DMS153 (cell line): ENCODE results near the gene SIRT2.
"Not testable (repeated sequence)": the region's sequence is repeated elsewhere in the genome, so short reads cannot be mapped to it uniquely, and the experiment has no call there.

Experiments used
- DNase-seq: peaks from one replicate; lab custom pipeline; 2025; lab: John Stamatoyannopoulos, UW

The SIRT2 gene

GRCh38 chr19:38869160-38869835 lies 30.1 kb downstream of the SIRT2 start:
- DNase-seq: no peak

GRCh38 chr19:38868551-38868950 lies 30.9 kb downstream of the SIRT2 start:
- DNase-seq: no peak

GRCh38 chr19:38867171-38867780 lies 32.1 kb downstream of the SIRT2 start:
- DNase-seq: no peak

GRCh38 chr19:38862321-38863059 lies 36.9 kb downstream of the SIRT2 start:
- DNase-seq: peak; percentile 96

- DNase-seq: no peak
Measured at GRCh38 chr19:38861368-38861767, 38.0 kb downstream of the SIRT2 start.

GRCh38 chr19:38859631-38860204 lies 39.7 kb downstream of the SIRT2 start:
- not testable (repeated sequence) for DNase-seq

GRCh38 chr19:38856813-38857212 lies 42.6 kb downstream of the SIRT2 start:
- no peak for DNase-seq

- not testable (repeated sequence) for DNase-seq
Measured at GRCh38 chr19:38855751-38856150, 43.7 kb downstream of the SIRT2 start.

GRCh38 chr19:38854961-38855360 lies 44.5 kb downstream of the SIRT2 start:
- not testable (repeated sequence) for DNase-seq

- DNase-seq: no peak
Measured at GRCh38 chr19:38853214-38853613, 46.2 kb downstream of the SIRT2 start.

- DNase-seq: no peak
Measured at GRCh38 chr19:38852231-38853044, 47.0 kb downstream of the SIRT2 start.

GRCh38 chr19:38851622-38852230 lies 47.7 kb downstream of the SIRT2 start:
- DNase-seq: peak; percentile 76

GRCh38 chr19:38850976-38851621 lies 48.3 kb downstream of the SIRT2 start:
- no peak for DNase-seq

- peak; percentile 41 for DNase-seq
Measured at GRCh38 chr19:38850436-38850975, 48.9 kb downstream of the SIRT2 start.

GRCh38 chr19:38849860-38850435 lies 49.5 kb downstream of the SIRT2 start, which contains the start of gene HNRNPL:
TSS of gene HNRNPL (minus strand) at chr19:38849986. CDS start at chr19:38849966, 20 bp downstream.
- DNase-seq: peak; percentile 100

- DNase-seq: peak; percentile 83
Measured at GRCh38 chr19:38849147-38849859, 50.1 kb downstream of the SIRT2 start.

GRCh38 chr19:38848299-38849146 lies 50.9 kb downstream of the SIRT2 start:
- no peak for DNase-seq

GRCh38 chr19:38846097-38846496 lies 53.3 kb downstream of the SIRT2 start:
- no peak for DNase-seq
